ENCODE data around the gene TBCEL. TPM values are rescaled to one million over a fixed set of nuclear protein-coding genes. Genes with fewer than 3 reads are reported as not detected.

Gene TBCEL
- total and polyA plus RNA-seq, 10 of the 15 experiments (the other 5 are each of a cell fraction or from before 2014, with no cell fraction given): 2.0 to 10.4 (median 7.3) TPM

GRCh38 chr11:121024989-121025388 is 1.1 kb downstream of the TBCEL start:
- ChIA-PET RAD21 (ENCODE audit: unreplicated experiment) (interaction anchor here (0.8 to 1.4 kb wide), 4 partner anchors 11 to 170 kb away, joined by 3 to 5 read pairs (median 3); no protein-coding TSS in a partner anchor), POLR2A (interaction anchor here (0.5 to 1.4 kb wide), 5 partner anchors 10 to 97 kb away, joined by 3 to 4 read pairs (median 3); no protein-coding TSS in a partner anchor), SMC1A (ENCODE audit: uncharacterized antibody, unreplicated experiment) (interaction anchor here (0.9 to 2.2 kb wide), 7 partner anchors 9 to 725 kb away, joined by 3 to 9 read pairs (median 3); no protein-coding TSS in a partner anchor), CTCF (interaction anchor here (1.0 to 1.5 kb wide), 5 partner anchors 10 to 340 kb away, joined by 3 to 5 read pairs (median 3); no protein-coding TSS in a partner anchor)
- in situ Hi-C loops (cut with MboI) (no loop called here), intact Hi-C loops (cut with micrococcal nuclease; ENCODE audit: unreplicated experiment) (loop anchor here (10.0 kb wide), 1 partner anchor 270 kb away; the partner anchor contains the start of gene SC5D)
- Histone ChIP-seq H3K4me3 (peak overlapping the region; percentile 81), H3K9me3 (replicated peaks; ENCODE audit: control insufficient read depth, insufficient read depth, low read length) (no peaks in the 10 kb centered on the region), H3K9ac (ENCODE audit: control insufficient read depth, insufficient read depth, low read length) (peak overlapping the region; percentile 83), H3K36me3 (ENCODE audit: control insufficient read depth in 2 of 2, insufficient read depth in 2 of 2, low read length in 1 of 2) (no peaks in the 10 kb centered on the region), H3K27ac (ENCODE audit: control insufficient read depth, insufficient read depth) (no peak overlapping the region), H3K4me1 (ENCODE audit: control insufficient read depth, insufficient read depth, low read length) (no peaks in the 10 kb centered on the region), H2AFZ (ENCODE audit: control insufficient read depth, low read depth, low read length) (no peak overlapping the region), H4K20me1 (ENCODE audit: control insufficient read depth, insufficient read depth) (no peaks in the 10 kb centered on the region), H3K79me2 (ENCODE audit: control insufficient read depth, insufficient read depth, low read length) (peaks cover 23% of the 10 kb centered on the region), H3K27me3 (replicated peaks in 1 of 2; ENCODE audit: control insufficient read depth in 2 of 2, insufficient read depth in 2 of 2, low read length in 1 of 2) (no peaks in the 10 kb centered on the region), H3K4me2 (ENCODE audit: control insufficient read depth, insufficient read depth) (peak overlapping the region; percentile 81)
- peak; percentile 83 for FAIRE-seq
- peak; percentile 56 for ATAC-seq
- no peak for TF ChIP-seq PAX8 (IDR thresholded peaks at IDR 0.05)
- no peak for DNase-seq (ENCODE audit: low read depth, low spot score)
- TSS peak; percentile 60 for BruUV-seq (replicated peaks)
- 76% methylated on average over 3 of the region's 3 CpGs for WGBS (ENCODE audit: insufficient coverage, insufficient replicate concordance, low lambda C conversion rate, missing lambda C conversion rate)

GRCh38 chr11:121029153-121029552 is 5.3 kb downstream of the TBCEL start:
- SMC1A ChIA-PET (ENCODE audit: uncharacterized antibody, unreplicated experiment): interaction anchor here (1.4 kb wide), 1 partner anchor 166 kb away, joined by 3 read pairs; no protein-coding TSS in a partner anchor
- FAIRE-seq (no peak), DNase-seq (ENCODE audit: low read depth, low spot score) (no peak), ATAC-seq (no peak)
- Histone ChIP-seq H3K4me3 (no peak overlapping the region), H3K27ac (ENCODE audit: control insufficient read depth, insufficient read depth) (no peak overlapping the region), H3K9me3 (replicated peaks; ENCODE audit: control insufficient read depth, insufficient read depth, low read length) (no peaks in the 10 kb centered on the region; the same call in 2 of the 3 replicates), H2AFZ (ENCODE audit: control insufficient read depth, low read depth, low read length) (no peak overlapping the region), H4K20me1 (ENCODE audit: control insufficient read depth, insufficient read depth) (no peaks in the 10 kb centered on the region), H3K36me3 (ENCODE audit: control insufficient read depth in 2 of 2, insufficient read depth in 2 of 2, low read length in 1 of 2) (no peaks in the 10 kb centered on the region), H3K79me2 (ENCODE audit: control insufficient read depth, insufficient read depth, low read length) (peaks cover 20% of the 10 kb centered on the region), H3K4me2 (ENCODE audit: control insufficient read depth, insufficient read depth) (no peak overlapping the region), H3K27me3 (replicated peaks in 1 of 2; ENCODE audit: control insufficient read depth in 2 of 2, insufficient read depth in 2 of 2, low read length in 1 of 2) (no peaks in the 10 kb centered on the region), H3K4me1 (ENCODE audit: control insufficient read depth, insufficient read depth, low read length) (no peaks in the 10 kb centered on the region), H3K9ac (ENCODE audit: control insufficient read depth, insufficient read depth, low read length) (no peak overlapping the region)
- RAD21 ChIA-PET (ENCODE audit: unreplicated experiment): no interaction called here
- in situ Hi-C loops (cut with MboI) (no loop called here), intact Hi-C loops (cut with micrococcal nuclease; ENCODE audit: unreplicated experiment) (loop anchor here (10.0 kb wide), 1 partner anchor 266 kb away; the partner anchor contains the start of gene SC5D)
- CTCF ChIA-PET: no interaction called here
- no TSS peak for BruUV-seq (replicated peaks)
- TF ChIP-seq ATF3 (IDR thresholded peaks at IDR 0.05; ENCODE audit: borderline replicate concordance, extremely low read depth, low read depth, low read length) (no peak), NFYA (IDR thresholded peaks at IDR 0.05; ENCODE audit: borderline replicate concordance, low read depth, low read length) (no peak), SREBF2 (IDR thresholded peaks at IDR 0.05; ENCODE audit: low read length) (no peak), POLR2A (IDR thresholded peaks at IDR 0.05; ENCODE audit: low read depth, low read length) (no peak), KAT2A (conservative IDR thresholded peaks at IDR 0.05; ENCODE audit: control insufficient read depth, low read depth, low read length) (no peak), CREB1 (IDR thresholded peaks at IDR 0.05; ENCODE audit: low read depth) (no peak), POU2F2 (IDR thresholded peaks at IDR 0.05; ENCODE audit: borderline replicate concordance, low read depth, low read length) (no peak), SMARCA5 (IDR thresholded peaks at IDR 0.05) (no peak), IRF5 (IDR thresholded peaks at IDR 0.05; ENCODE audit: borderline replicate concordance) (no peak), NBN (IDR thresholded peaks at IDR 0.05) (no peak)
- TF ChIP-seq, protein P1, sequence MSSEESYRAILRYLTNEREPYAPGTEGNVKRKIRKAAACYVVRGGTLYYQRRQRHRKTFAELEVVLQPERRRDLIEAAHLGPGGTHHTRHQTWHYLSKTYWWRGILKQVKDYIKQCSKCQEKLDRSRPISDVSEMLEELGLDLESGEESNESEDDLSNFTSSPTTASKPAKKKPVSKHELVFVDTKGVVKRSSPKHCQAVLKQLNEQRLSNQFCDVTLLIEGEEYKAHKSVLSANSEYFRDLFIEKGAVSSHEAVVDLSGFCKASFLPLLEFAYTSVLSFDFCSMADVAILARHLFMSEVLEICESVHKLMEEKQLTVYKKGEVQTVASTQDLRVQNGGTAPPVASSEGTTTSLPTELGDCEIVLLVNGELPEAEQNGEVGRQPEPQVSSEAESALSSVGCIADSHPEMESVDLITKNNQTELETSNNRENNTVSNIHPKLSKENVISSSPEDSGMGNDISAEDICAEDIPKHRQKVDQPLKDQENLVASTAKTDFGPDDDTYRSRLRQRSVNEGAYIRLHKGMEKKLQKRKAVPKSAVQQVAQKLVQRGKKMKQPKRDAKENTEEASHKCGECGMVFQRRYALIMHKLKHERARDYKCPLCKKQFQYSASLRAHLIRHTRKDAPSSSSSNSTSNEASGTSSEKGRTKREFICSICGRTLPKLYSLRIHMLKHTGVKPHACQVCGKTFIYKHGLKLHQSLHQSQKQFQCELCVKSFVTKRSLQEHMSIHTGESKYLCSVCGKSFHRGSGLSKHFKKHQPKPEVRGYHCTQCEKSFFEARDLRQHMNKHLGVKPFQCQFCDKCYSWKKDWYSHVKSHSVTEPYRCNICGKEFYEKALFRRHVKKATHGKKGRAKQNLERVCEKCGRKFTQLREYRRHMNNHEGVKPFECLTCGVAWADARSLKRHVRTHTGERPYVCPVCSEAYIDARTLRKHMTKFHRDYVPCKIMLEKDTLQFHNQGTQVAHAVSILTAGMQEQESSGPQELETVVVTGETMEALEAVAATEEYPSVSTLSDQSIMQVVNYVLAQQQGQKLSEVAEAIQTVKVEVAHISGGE (CRISPR knock-in tag; IDR thresholded peaks at IDR 0.05): no peak
- POLR2A ChIA-PET: no interaction called here
- 48% methylated on average over 2 of the region's 2 CpGs for WGBS (ENCODE audit: insufficient coverage, insufficient replicate concordance, low lambda C conversion rate, missing lambda C conversion rate)
